ENCODE measurements around the gene ZP1. TPM values are rescaled to one million over a fixed set of nuclear protein-coding genes. Genes with fewer than 3 reads are reported as not detected.

ZP1 gene
- total RNA-seq, 1 donor from 2014 or later, result not detected

DNA sequence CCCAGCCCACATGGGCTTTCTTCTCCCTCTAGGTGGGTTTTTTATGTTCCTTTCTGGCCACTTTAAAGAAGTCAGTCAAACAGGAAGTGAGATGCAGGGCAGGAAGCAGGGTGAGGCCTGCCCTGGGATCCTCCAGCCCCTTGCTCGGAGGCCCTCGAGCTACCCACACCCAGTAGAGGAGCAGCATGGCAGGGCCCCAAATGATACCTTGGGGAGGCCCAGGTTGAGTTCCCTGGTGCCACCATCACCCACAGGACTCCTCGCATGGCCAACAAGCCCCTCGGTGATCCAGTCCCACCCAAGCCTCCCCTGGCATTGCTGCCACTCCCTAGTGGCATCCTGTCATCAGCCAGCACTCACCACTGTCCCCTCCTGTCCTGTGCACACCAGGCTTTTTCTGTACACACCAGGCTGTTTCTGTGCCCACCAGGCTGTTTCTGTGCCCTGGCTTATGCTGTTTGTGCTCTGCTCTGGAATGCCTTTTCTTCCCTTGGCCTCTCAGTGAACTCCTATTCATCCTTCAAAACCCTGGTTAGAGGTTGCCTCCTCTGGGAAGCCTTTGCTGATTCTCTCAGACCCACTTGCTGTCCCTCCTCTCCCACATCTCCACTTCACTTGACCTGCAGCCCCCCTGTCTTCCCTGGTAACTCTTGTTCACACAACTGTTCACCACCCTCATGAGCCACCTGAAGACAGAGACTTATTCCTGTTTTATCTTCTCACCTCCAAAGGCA lies 8.4 kb upstream of the ZP1 start:
- H3K4me3 Mint-ChIP-seq (ENCODE audit: unreplicated experiment), result no peak overlapping the region
- peaks cover 4% of the 10 kb centered on the region for H3K4me1 Mint-ChIP-seq (ENCODE audit: low read depth, unreplicated experiment)
- H3K27ac Mint-ChIP-seq (ENCODE audit: unreplicated experiment), result no peak overlapping the region
- TF ChIP-seq, protein P1, sequence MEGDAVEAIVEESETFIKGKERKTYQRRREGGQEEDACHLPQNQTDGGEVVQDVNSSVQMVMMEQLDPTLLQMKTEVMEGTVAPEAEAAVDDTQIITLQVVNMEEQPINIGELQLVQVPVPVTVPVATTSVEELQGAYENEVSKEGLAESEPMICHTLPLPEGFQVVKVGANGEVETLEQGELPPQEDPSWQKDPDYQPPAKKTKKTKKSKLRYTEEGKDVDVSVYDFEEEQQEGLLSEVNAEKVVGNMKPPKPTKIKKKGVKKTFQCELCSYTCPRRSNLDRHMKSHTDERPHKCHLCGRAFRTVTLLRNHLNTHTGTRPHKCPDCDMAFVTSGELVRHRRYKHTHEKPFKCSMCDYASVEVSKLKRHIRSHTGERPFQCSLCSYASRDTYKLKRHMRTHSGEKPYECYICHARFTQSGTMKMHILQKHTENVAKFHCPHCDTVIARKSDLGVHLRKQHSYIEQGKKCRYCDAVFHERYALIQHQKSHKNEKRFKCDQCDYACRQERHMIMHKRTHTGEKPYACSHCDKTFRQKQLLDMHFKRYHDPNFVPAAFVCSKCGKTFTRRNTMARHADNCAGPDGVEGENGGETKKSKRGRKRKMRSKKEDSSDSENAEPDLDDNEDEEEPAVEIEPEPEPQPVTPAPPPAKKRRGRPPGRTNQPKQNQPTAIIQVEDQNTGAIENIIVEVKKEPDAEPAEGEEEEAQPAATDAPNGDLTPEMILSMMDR (IDR thresholded peaks at IDR 0.05; ENCODE audit: partially characterized antibody, unreplicated experiment), result no peak
- peaks cover 2% of the 10 kb centered on the region for H3K9me3 Mint-ChIP-seq (ENCODE audit: unreplicated experiment)
- no peak for DNase-seq
- H3K27me3 Mint-ChIP-seq (ENCODE audit: unreplicated experiment), result peaks cover 7% of the 10 kb centered on the region
- peaks cover 7% of the 10 kb centered on the region for H3K36me3 Mint-ChIP-seq (ENCODE audit: unreplicated experiment)

DNA sequence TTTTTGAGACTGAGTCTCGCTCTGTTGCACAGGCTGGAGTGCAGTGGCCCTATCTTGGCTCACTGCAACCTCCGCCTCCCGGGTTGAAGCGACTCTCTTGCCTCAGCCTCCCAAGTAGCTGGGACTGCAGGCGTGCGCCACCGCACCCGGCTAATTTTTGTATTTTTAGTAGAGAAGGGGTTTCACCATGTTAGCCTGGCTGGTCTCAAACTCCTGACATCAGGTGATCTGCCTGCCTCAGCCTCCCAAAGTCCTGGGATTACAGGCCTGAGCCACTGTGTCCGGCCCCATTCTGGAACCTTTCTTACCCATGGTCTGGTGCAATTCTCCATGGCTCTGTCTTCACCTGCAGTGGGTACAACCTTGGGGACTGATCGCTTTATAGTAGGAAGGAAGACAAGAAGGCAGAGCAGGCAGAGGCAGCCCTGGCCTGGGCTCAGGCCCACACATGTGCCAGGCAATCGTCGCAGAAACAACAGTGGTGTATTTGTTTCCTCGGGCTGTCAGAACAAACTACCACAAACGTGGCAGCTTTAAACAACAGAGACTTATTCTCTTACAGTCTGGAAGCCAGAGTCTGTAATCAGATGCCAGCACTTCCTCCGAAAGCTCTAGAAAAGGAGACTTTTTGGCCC lies 7.6 kb upstream of the ZP1 start:
- TF ChIP-seq, protein P1 (IDR thresholded peaks at IDR 0.05; ENCODE audit: partially characterized antibody, unreplicated experiment), result no peak
- Mint-ChIP-seq H3K4me3 (ENCODE audit: unreplicated experiment) (no peak overlapping the region), H3K9me3 (ENCODE audit: unreplicated experiment) (peaks cover 2% of the 10 kb centered on the region), H3K36me3 (ENCODE audit: unreplicated experiment) (peaks cover 7% of the 10 kb centered on the region), H3K27me3 (ENCODE audit: unreplicated experiment) (peaks cover 5% of the 10 kb centered on the region), H3K4me1 (ENCODE audit: low read depth, unreplicated experiment) (peaks cover 4% of the 10 kb centered on the region), H3K27ac (ENCODE audit: unreplicated experiment) (no peak overlapping the region)
- DNase-seq, result no peak

DNA sequence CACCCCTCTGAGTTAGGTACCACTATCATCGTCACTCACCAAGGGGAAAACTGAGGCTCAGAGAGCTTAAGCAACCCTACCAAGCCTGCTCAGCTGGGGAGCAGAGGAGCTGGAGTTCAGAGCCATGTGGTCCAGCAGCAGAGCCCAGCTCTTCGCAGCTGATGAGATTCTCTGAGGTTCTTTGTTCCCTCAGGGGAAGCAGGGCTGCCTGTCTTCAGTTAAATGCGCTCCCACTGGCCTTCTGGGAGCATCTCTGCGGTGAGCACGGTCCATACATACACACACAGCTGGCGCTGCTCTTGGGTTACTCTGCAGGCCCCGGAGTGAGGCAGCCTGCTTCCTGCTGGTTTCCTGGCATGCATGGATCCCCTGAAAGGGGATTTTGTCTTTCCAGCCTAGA lies 6.4 kb upstream of the ZP1 start:
- Mint-ChIP-seq H3K4me1 (ENCODE audit: low read depth, unreplicated experiment) (peaks cover 1% of the 10 kb centered on the region), H3K4me3 (ENCODE audit: unreplicated experiment) (no peak overlapping the region), H3K36me3 (ENCODE audit: unreplicated experiment) (peaks cover 7% of the 10 kb centered on the region), H3K9me3 (ENCODE audit: unreplicated experiment) (peaks cover 2% of the 10 kb centered on the region), H3K27ac (ENCODE audit: unreplicated experiment) (peak overlapping the region; percentile 77), H3K27me3 (ENCODE audit: unreplicated experiment) (peaks cover 5% of the 10 kb centered on the region)
- DNase-seq, result peak; percentile 70
- TF ChIP-seq, protein P1 (IDR thresholded peaks at IDR 0.05; ENCODE audit: partially characterized antibody, unreplicated experiment), result no peak

DNA sequence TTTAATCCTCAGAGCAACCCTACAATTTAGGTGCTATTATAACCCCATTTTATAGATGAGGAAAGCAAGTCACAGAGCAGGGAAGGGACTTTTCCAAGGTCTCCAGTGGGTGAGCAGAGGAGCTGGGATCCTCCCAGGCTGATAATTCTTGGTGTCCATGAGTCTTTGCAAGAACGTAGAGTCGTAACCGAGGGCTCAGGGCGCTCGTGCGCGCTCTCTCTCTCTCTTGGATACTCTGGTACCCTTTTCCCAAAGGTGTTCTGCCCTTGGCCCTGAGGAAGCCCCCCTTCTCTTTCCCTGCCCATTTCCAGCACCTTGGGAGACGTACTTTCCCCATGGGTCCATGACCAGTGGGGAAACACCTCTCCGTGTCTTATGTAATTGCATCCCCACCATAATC lies 5.2 kb upstream of the ZP1 start:
- H3K27me3 Mint-ChIP-seq (ENCODE audit: unreplicated experiment), result peaks cover 5% of the 10 kb centered on the region
- peaks cover 1% of the 10 kb centered on the region for H3K4me1 Mint-ChIP-seq (ENCODE audit: low read depth, unreplicated experiment)
- no peak overlapping the region for H3K4me3 Mint-ChIP-seq (ENCODE audit: unreplicated experiment)
- TF ChIP-seq, protein P1 (IDR thresholded peaks at IDR 0.05; ENCODE audit: partially characterized antibody, unreplicated experiment), result no peak
- peaks cover 7% of the 10 kb centered on the region for H3K36me3 Mint-ChIP-seq (ENCODE audit: unreplicated experiment)
- H3K27ac Mint-ChIP-seq (ENCODE audit: unreplicated experiment), result peak overlapping the region; percentile 54
- no peak for DNase-seq
- peaks cover 2% of the 10 kb centered on the region for H3K9me3 Mint-ChIP-seq (ENCODE audit: unreplicated experiment)
